Neural progenitor cell (in vitro differentiated cells): ENCODE data around the gene CAPZB. TPM values are rescaled to one million over a fixed set of nuclear protein-coding genes. Genes with fewer than 3 reads are reported as not detected.

Experiments used
- DNase-seq: peaks from one replicate; pipeline ENCODE4 v3.0.0-alpha.2; 2016; ENCODE audit warnings: low spot score
- H2AFZ ChIP-seq: fragments of 200-600 bp; sonication (generic); replicated peaks from 2 replicates; pipeline ENCODE4 v1.6.1; 2016; ENCODE audit warnings: antibody characterized with exemption
- H3F3A ChIP-seq: fragments of 200-600 bp; sonication (generic); 2 replicates; pipeline ENCODE4 v1.6.1; 2016; ENCODE audit warnings: antibody characterized with exemption, low read depth
- H3K27ac ChIP-seq: fragments of 200-600 bp; sonication (generic); 2 replicates; pipeline ENCODE4 v1.5.1; 2016; ENCODE audit warnings: mild to moderate bottlenecking
- H3K27me3 ChIP-seq: fragments of 200-600 bp; sonication (generic); 2 replicates; pipeline ENCODE4 v1.6.1; 2016; ENCODE audit warnings: mild to moderate bottlenecking, moderate library complexity
- H3K36me3 ChIP-seq: fragments of 200-600 bp; sonication (generic); 2 replicates; pipeline ENCODE4 v1.5.1; 2016
- H3K4me1 ChIP-seq: fragments of 200-600 bp; sonication (generic); 2 replicates; pipeline ENCODE4 v1.6.1; 2016; ENCODE audit warnings: mixed run types
- H3K4me2 ChIP-seq: fragments of 200-600 bp; sonication (generic); 2 replicates; pipeline ENCODE4 v1.6.1; 2016
- H3K4me3 ChIP-seq: fragments of 200-600 bp; sonication (generic); 2 replicates; pipeline ENCODE4 v1.5.1; 2016
- H3K79me2 ChIP-seq: fragments of 200-600 bp; sonication (generic); 2 replicates; pipeline ENCODE4 v1.6.1; 2016; ENCODE audit warnings: low read depth
- H3K9ac ChIP-seq: fragments of 200-600 bp; sonication (generic); 2 replicates; pipeline ENCODE4 v1.6.1; 2016
- H3K9me3 ChIP-seq: fragments of 200-600 bp; sonication (generic); 2 replicates; pipeline ENCODE4 v1.5.1; 2016; ENCODE audit warnings: low read depth
- H4K20me1 ChIP-seq: fragments of 200-600 bp; sonication (generic); 2 replicates; pipeline ENCODE4 v1.6.1; 2016; ENCODE audit warnings: low read depth
- H3K27ac Mint-ChIP-seq: 3 replicates; pipeline ENCODE4 v1.8.0; 2021; ENCODE audit warnings: mixed read lengths
- H3K27me3 Mint-ChIP-seq: 2 replicates; pipeline ENCODE4 v1.8.0; 2022; ENCODE audit warnings: low read depth, mild to moderate bottlenecking, inconsistent platforms, moderate library complexity, mixed read lengths; ENCODE audit not compliant: insufficient read depth
- H3K36me3 Mint-ChIP-seq: 3 replicates; pipeline ENCODE4 v1.8.0; 2021; ENCODE audit warnings: mixed read lengths
- H3K4me1 Mint-ChIP-seq: 3 replicates; pipeline ENCODE4 v1.8.0; 2021; ENCODE audit warnings: mixed read lengths
- H3K4me3 Mint-ChIP-seq: 3 replicates; pipeline ENCODE4 v1.8.0; 2021; ENCODE audit warnings: mild to moderate bottlenecking, moderate library complexity, mixed read lengths
- H3K9me3 Mint-ChIP-seq: 3 replicates; pipeline ENCODE4 v1.8.0; 2020; ENCODE audit warnings: mixed read lengths
- CTCF ChIP-seq: fragments of 200-600 bp; sonication (generic); IDR thresholded peaks from 2 replicates; pipeline ENCODE4 v1.5.1; 2017; ENCODE audit warnings: antibody characterized with exemption, mild to moderate bottlenecking
- EZH2 ChIP-seq: fragments of 200-600 bp; sonication (generic); IDR thresholded peaks from 2 replicates; pipeline ENCODE4 v1.6.1; 2017; ENCODE audit warnings: antibody characterized with exemption, mild to moderate bottlenecking, moderate library complexity
- EZH2phosphoT487 ChIP-seq: fragments of 200-600 bp; sonication (generic); IDR thresholded peaks from 2 replicates; pipeline ENCODE4 v1.6.1; 2017; ENCODE audit warnings: antibody characterized with exemption
- total RNA-seq: library from RNA; depleted of rRNA; stranded (reverse); fragments of >200 nt; gene quantifications from 2 replicates; pipeline ENCODE4 v1.2.3, GENCODE V29; 2015; ENCODE audit warnings: low replicate concordance

The CAPZB gene
- total RNA-seq, 1 donor from 2014 or later: 134 TPM

DNA sequence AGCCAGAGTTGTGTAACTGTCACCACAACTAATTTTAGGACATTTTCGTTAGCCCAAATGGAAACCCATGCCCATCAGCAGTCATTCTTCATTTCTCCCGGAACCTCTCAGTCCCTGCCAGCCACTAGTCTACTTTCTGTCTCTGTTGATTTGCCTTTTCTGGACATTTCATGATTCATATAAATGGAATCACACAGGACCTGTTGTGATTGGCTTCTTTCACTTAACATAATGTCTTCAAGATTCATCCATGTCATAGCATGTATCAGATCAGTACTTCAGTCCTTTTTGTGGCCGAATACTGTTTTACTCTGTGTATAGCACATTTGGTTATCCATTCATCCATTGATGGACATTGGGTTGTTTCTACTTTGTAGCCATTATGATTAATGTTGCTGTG, 166.1 kb downstream of the CAPZB start:
- Histone ChIP-seq H3K36me3 (no peaks in the 10 kb centered on the region), H3K27ac (no peak overlapping the region), H3K4me2 (no peak overlapping the region), H3K79me2 (no peaks in the 10 kb centered on the region), H3K4me1 (no peaks in the 10 kb centered on the region), H3F3A (no peaks in the 10 kb centered on the region), H3K4me3 (no peak overlapping the region), H3K27me3 (no peaks in the 10 kb centered on the region), H3K9ac (no peak overlapping the region), H2AFZ (no peak overlapping the region), H3K9me3 (no peaks in the 10 kb centered on the region), H4K20me1 (peaks cover 12% of the 10 kb centered on the region)
- Mint-ChIP-seq H3K27me3 (peaks cover 2% of the 10 kb centered on the region), H3K9me3 (no peaks in the 10 kb centered on the region), H3K4me1 (peaks cover 7% of the 10 kb centered on the region), H3K4me3 (no peak overlapping the region), H3K27ac (no peak overlapping the region), H3K36me3 (peaks cover 8% of the 10 kb centered on the region)
- TF ChIP-seq CTCF: no peak
- no peak for TF ChIP-seq EZH2
- TF ChIP-seq EZH2phosphoT487: no peak
- no peak for DNase-seq

- Histone ChIP-seq H3K4me3 (no peak overlapping the region), H3K9ac (no peak overlapping the region), H3K79me2 (peaks cover 11% of the 10 kb centered on the region), H3K4me1 (no peaks in the 10 kb centered on the region), H4K20me1 (peaks cover 16% of the 10 kb centered on the region), H3F3A (no peaks in the 10 kb centered on the region), H2AFZ (no peak overlapping the region), H3K36me3 (no peaks in the 10 kb centered on the region), H3K27ac (no peak overlapping the region), H3K27me3 (no peaks in the 10 kb centered on the region), H3K9me3 (no peaks in the 10 kb centered on the region), H3K4me2 (no peak overlapping the region)
- Mint-ChIP-seq H3K27me3 (peaks cover 4% of the 10 kb centered on the region), H3K9me3 (no peaks in the 10 kb centered on the region), H3K4me3 (no peak overlapping the region), H3K27ac (no peak overlapping the region), H3K36me3 (peaks cover 7% of the 10 kb centered on the region), H3K4me1 (peaks cover 15% of the 10 kb centered on the region)
- TF ChIP-seq EZH2 (no peak), CTCF (peak; percentile 13)
- DNase-seq: peak; percentile 26
These were observed 168.0 kb downstream of the CAPZB start for GRCh38 chr1:19317126-19317910.

DNA sequence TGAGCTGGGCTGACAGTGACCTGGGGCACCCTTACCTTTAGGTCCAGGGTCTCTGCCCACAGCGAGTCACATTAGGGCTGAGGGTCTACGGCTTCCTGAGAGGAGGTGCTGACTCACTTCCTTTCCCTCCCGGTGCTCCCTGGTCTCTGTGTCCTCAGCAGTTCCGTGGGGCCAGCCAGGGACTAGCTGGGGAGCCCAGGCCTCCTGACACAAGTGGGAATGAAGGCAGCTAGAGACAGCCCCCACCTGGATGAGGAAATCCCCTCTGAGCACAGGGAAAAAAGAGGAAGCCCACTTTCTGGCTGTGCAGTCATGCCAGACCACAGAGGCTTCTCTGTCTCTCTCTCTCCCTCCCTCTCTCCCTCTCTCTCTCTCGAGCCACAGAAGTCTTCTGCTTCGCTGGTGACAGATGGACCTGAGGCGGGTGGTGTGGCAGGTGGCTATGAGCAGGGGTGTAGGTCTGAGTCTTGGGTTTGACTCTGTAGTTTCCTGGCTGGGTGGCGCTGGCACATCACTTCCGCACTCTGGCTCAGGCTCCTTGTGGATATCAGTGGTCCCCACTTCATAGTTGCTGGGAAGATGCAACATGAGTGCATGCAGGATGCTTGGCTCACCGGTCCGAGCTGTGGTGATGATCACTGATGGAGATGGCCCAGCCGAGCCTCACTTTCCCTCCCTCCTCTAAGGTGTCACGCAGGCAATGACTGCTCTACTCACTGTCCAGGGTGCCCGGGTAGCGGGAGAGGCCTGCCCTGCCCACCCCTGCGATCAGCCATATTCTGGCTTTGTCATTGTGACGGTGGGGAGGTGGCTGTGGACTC, 169.8 kb downstream of the CAPZB start:
- Mint-ChIP-seq H3K36me3 (peaks cover 6% of the 10 kb centered on the region), H3K4me3 (no peak overlapping the region), H3K27me3 (peaks cover 2% of the 10 kb centered on the region), H3K4me1 (peaks cover 23% of the 10 kb centered on the region), H3K9me3 (no peaks in the 10 kb centered on the region), H3K27ac (peak overlapping the region; percentile 69)
- peaks cover 6% of the 10 kb centered on the region for H3K4me1 ChIP-seq
- H3K36me3 ChIP-seq: no peaks in the 10 kb centered on the region
- no peak overlapping the region for H3K9ac ChIP-seq
- no peak overlapping the region for H2AFZ ChIP-seq
- DNase-seq: no peak
- H3K4me2 ChIP-seq: no peak overlapping the region
- no peaks in the 10 kb centered on the region for H3K9me3 ChIP-seq
- peaks cover 26% of the 10 kb centered on the region for H4K20me1 ChIP-seq
- H3K27me3 ChIP-seq: no peaks in the 10 kb centered on the region
- no peak overlapping the region for H3K27ac ChIP-seq
- no peak overlapping the region for H3K4me3 ChIP-seq
- peaks cover 22% of the 10 kb centered on the region for H3K79me2 ChIP-seq
- no peaks in the 10 kb centered on the region for H3F3A ChIP-seq
- no peak for TF ChIP-seq EZH2
